ENCODE data around the gene RFX3.

DNA sequence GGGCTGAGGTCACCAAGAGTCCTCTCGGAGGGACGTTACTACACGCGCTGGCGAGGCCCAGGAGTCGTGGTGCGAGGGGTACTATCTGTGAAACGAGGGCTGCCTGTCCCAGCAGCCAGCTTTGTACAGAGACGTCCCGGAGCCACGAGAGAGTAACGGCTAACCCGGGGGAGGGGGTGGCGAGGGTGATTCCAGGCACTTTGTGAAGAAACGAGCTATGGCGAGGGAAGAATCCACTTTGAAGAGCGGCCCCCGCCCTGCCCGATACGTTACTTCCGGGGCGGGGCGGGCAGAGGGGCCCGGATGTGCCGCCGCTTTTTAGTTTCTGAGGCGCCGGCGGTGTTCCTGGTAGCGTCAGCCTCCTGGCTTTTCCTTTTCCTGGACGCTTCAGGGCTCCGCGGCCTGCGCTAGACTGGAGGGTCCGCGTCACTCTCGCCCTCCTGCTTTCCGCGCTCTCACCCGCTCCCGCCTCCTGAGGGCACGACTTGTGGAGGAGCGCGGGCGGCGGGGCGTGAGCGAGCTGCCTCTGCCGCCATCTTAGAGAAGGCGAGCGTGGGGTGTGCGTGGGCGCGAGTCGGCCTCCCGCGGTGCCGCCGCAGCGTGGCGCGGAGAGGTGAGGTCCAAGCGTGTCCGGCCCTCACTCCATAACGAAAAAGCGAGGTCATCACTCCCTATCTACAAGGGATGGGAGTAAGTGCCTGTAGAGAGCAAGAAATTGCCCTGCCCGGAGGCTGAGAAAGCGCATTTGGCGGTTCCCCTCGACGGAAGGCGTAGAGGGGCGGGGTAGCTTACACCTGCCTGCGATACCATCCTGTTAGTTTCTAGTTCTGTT is 580 bp upstream of the RFX3 start:
- TF ChIP-seq GATA2 (IDR thresholded peaks at IDR 0.05; ENCODE audit: low read depth, low read length): no peak
- no peak for TF ChIP-seq GATA3 (IDR thresholded peaks at IDR 0.05; ENCODE audit: low read depth, low read length)
